HG03457 (cell line): ENCODE measurements around the gene FAHD2B.
"Not testable (repeated sequence)": the region's sequence is repeated elsewhere in the genome, so short reads cannot be mapped to it uniquely, and the experiment has no call there.

Experiments
- ATAC-seq: cut with Tn5 transposase; IDR thresholded peaks from one replicate; pipeline ENCODE4 v1.9.1; 2021; ENCODE audit warnings: moderate number of reproducible peaks; ENCODE audit not compliant: unreplicated experiment

The FAHD2B gene

GRCh38 chr2:97068074-97068473 is 26.6 kb downstream of the FAHD2B start:
- ATAC-seq, result no peak

GRCh38 chr2:97067279-97068004 is 27.2 kb downstream of the FAHD2B start:
- ATAC-seq, result no peak

- not testable (repeated sequence) for ATAC-seq
Measured at GRCh38 chr2:97066030-97066429, 28.7 kb downstream of the FAHD2B start.

- not testable (repeated sequence) for ATAC-seq
Measured at GRCh38 chr2:97062020-97062419, 32.7 kb downstream of the FAHD2B start.

- not testable (repeated sequence) for ATAC-seq
Measured at GRCh38 chr2:97059782-97060181, 34.9 kb downstream of the FAHD2B start.

- not testable (repeated sequence) for ATAC-seq
Measured at GRCh38 chr2:97056150-97056549, 38.5 kb downstream of the FAHD2B start.

- not testable (repeated sequence) for ATAC-seq
Measured at GRCh38 chr2:97050032-97050431, 44.6 kb downstream of the FAHD2B start.

- ATAC-seq, result not testable (repeated sequence)
Measured at GRCh38 chr2:97048448-97048847, 46.2 kb downstream of the FAHD2B start.

GRCh38 chr2:97046676-97047075 is 48.0 kb downstream of the FAHD2B start:
- ATAC-seq, result not testable (repeated sequence)

- not testable (repeated sequence) for ATAC-seq
Measured at GRCh38 chr2:97045895-97046499, 48.7 kb downstream of the FAHD2B start.
